Esophagus squamous epithelium (tissue), 4 donors: Measurements from ENCODE around the gene LMNTD1.

Source experiments
- POLR2A ChIP-seq, 4 donors: fragments of 450-650 bp; IDR thresholded peaks; one replicate each; pipeline ENCODE4 v1.6.1; 2017; ENCODE audit warnings: antibody characterized with exemption in 4 of 4, mild to moderate bottlenecking in 4 of 4, moderate library complexity in 3 of 4
- TF ChIP-seq, protein P1 (sequence below), 6 experiments: fragments of 450-650 bp in 4 of 6; fragments of 200-600 bp in 2 of 6; sonication (generic) in 2 of 6; IDR thresholded peaks; one replicate each; pipeline ENCODE4 v1.5.1; 2016 to 2019; ENCODE audit warnings: antibody characterized with exemption in 6 of 6, mild to moderate bottlenecking in 4 of 6, moderate library complexity in 4 of 6

DNA sequence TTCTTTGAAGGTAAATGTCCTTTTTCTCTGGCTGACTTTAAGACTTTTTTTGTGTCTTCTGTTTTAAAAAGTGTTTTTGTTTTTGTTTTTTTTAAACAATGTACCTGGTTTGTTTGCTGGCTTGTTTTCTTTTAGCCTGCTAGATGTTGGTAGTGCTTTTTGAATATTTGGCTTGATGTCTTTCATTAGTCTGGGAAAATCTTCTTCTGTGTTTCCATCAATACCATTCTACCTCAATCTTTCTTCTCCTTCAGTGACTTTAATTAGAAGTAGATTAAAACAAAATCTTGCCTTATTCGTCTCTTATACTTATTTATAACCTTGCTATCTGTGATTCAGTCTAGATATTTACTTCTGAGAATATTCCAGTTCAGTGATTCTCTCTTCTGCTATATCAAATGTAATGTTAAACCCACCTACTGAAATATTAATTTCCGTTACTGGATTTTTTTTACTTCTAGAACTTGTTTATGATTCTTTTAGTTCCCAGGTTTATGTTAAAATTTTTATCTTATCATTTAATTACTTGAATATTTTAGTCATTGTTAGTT is 21.5 kb downstream of the LMNTD1 start:
- TF ChIP-seq, protein P1, sequence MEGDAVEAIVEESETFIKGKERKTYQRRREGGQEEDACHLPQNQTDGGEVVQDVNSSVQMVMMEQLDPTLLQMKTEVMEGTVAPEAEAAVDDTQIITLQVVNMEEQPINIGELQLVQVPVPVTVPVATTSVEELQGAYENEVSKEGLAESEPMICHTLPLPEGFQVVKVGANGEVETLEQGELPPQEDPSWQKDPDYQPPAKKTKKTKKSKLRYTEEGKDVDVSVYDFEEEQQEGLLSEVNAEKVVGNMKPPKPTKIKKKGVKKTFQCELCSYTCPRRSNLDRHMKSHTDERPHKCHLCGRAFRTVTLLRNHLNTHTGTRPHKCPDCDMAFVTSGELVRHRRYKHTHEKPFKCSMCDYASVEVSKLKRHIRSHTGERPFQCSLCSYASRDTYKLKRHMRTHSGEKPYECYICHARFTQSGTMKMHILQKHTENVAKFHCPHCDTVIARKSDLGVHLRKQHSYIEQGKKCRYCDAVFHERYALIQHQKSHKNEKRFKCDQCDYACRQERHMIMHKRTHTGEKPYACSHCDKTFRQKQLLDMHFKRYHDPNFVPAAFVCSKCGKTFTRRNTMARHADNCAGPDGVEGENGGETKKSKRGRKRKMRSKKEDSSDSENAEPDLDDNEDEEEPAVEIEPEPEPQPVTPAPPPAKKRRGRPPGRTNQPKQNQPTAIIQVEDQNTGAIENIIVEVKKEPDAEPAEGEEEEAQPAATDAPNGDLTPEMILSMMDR (IDR thresholded peaks at IDR 0.05): no peak
- TF ChIP-seq POLR2A (IDR thresholded peaks at IDR 0.05): no peak
